Astrocyte (in vitro differentiated cells and primary cell): ENCODE measurements around the gene GPC5. TPM values are rescaled to one million over a fixed set of nuclear protein-coding genes. Genes with fewer than 3 reads are reported as not detected.

Experiments
- DNase-seq: peaks from one replicate; pipeline ENCODE4 v3.0.0-alpha.2; 2010; ENCODE audit warnings: low read depth
- FAIRE-seq: peaks from 2 replicates; lab custom pipeline; 2011; peaks lifted over from hg19 to GRCh38; lab: Jason Lieb, UNC
- H2AFZ ChIP-seq: 2 replicates; pipeline ENCODE4 v1.6.0; 2012; ENCODE audit warnings: low read depth, low read length, inconsistent platforms
- H3K27ac ChIP-seq: 2 replicates; pipeline ENCODE4 v1.5.1; 2011; ENCODE audit warnings: low read depth, low read length, inconsistent platforms
- H3K27me3 ChIP-seq: 2 replicates; pipeline ENCODE4 v1.6.0; 2011; ENCODE audit warnings: low read length, inconsistent platforms; ENCODE audit not compliant: insufficient read depth
- H3K36me3 ChIP-seq: 2 replicates; pipeline ENCODE4 v1.5.1; 2011; ENCODE audit warnings: low read length, inconsistent platforms; ENCODE audit not compliant: insufficient read depth
- H3K4me1 ChIP-seq: 2 replicates; pipeline ENCODE4 v1.5.1; 2011; ENCODE audit warnings: low read length, inconsistent platforms; ENCODE audit not compliant: insufficient read depth
- H3K4me2 ChIP-seq: 2 replicates; pipeline ENCODE4 v1.6.0; 2012; ENCODE audit warnings: low read length, inconsistent platforms
- H3K4me3 ChIP-seq: 2 replicates; pipeline ENCODE4 v1.5.1; 2011; ENCODE audit warnings: low read depth, mild to moderate bottlenecking, low read length, inconsistent platforms; ENCODE audit not compliant: insufficient read depth
- H3K79me2 ChIP-seq: 2 replicates; pipeline ENCODE4 v1.6.0; 2012; ENCODE audit warnings: mild to moderate bottlenecking, low read length, inconsistent platforms; ENCODE audit not compliant: insufficient read depth
- H3K9ac ChIP-seq: 2 replicates; pipeline ENCODE4 v1.6.0; 2012; ENCODE audit warnings: mild to moderate bottlenecking, low read length, inconsistent platforms
- H3K9me3 ChIP-seq: 2 replicates; pipeline ENCODE4 v1.5.1; 2012; ENCODE audit warnings: low read depth, mild to moderate bottlenecking, low read length, inconsistent platforms; ENCODE audit not compliant: insufficient read depth
- H4K20me1 ChIP-seq: 2 replicates; pipeline ENCODE4 v1.6.0; 2012; ENCODE audit warnings: low read length, inconsistent platforms; ENCODE audit not compliant: insufficient read depth
- H3K27ac Mint-ChIP-seq: one replicate; pipeline ENCODE4 v1.8.0; 2021; ENCODE audit warnings: mild to moderate bottlenecking, mixed read lengths; ENCODE audit not compliant: unreplicated experiment
- H3K27me3 Mint-ChIP-seq: one replicate; pipeline ENCODE4 v1.8.0; 2021; ENCODE audit warnings: low read depth, mixed read lengths; ENCODE audit not compliant: unreplicated experiment
- H3K36me3 Mint-ChIP-seq: one replicate; pipeline ENCODE4 v1.8.0; 2021; ENCODE audit warnings: low read depth, mixed read lengths; ENCODE audit not compliant: unreplicated experiment
- H3K4me1 Mint-ChIP-seq: one replicate; pipeline ENCODE4 v1.8.0; 2021; ENCODE audit warnings: low read depth, mixed read lengths; ENCODE audit not compliant: unreplicated experiment
- H3K4me3 Mint-ChIP-seq: one replicate; pipeline ENCODE4 v1.8.0; 2021; ENCODE audit warnings: mild to moderate bottlenecking, moderate library complexity, mixed read lengths; ENCODE audit not compliant: unreplicated experiment
- H3K9me3 Mint-ChIP-seq: one replicate; pipeline ENCODE4 v1.8.0; 2021; ENCODE audit warnings: mild to moderate bottlenecking, mixed read lengths; ENCODE audit not compliant: unreplicated experiment
- EZH2 ChIP-seq: IDR thresholded peaks from 2 replicates; pipeline ENCODE4 v1.6.1; 2012; ENCODE audit warnings: mild to moderate bottlenecking, low read length, inconsistent platforms; ENCODE audit not compliant: insufficient read depth
- total RNA-seq: library from RNA; stranded (reverse); gene quantifications from 2 replicates; pipeline ENCODE4 v1.2.1, GENCODE V29; 2021
- TF ChIP-seq, protein P1 (sequence below): IDR thresholded peaks from 2 replicates; pipeline ENCODE4 v1.5.1; 2011; ENCODE audit warnings: low read depth, mild to moderate bottlenecking, inconsistent platforms, low read length, moderate library complexity; ENCODE audit not compliant: insufficient read depth

GPC5 gene
- total RNA-seq, 1 donor from 2014 or later, result 1.1 TPM

DNA sequence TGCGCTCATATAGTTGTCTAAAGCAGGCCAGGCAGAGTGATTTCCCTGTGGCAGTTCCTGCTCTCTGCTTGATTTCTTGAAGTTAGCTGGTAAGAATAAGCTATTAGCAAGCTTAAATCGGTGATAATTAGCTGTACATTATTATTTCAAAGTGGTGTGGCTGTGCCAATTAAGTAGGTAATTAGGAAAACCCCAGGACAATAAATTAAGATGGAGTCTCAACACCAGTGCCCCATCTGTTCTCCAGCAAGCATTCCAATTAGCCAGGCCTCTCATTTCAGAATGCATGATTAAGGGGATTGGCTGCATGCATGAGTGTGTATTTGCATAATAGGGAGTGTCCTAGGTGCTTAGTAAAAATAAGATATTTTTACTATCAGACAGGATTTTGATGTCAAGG, 342.3 kb downstream of the GPC5 start:
- no peak overlapping the region for H3K27ac ChIP-seq
- H3K36me3 Mint-ChIP-seq, result no peaks in the 10 kb centered on the region
- no peak for TF ChIP-seq EZH2
- TF ChIP-seq, protein P1, sequence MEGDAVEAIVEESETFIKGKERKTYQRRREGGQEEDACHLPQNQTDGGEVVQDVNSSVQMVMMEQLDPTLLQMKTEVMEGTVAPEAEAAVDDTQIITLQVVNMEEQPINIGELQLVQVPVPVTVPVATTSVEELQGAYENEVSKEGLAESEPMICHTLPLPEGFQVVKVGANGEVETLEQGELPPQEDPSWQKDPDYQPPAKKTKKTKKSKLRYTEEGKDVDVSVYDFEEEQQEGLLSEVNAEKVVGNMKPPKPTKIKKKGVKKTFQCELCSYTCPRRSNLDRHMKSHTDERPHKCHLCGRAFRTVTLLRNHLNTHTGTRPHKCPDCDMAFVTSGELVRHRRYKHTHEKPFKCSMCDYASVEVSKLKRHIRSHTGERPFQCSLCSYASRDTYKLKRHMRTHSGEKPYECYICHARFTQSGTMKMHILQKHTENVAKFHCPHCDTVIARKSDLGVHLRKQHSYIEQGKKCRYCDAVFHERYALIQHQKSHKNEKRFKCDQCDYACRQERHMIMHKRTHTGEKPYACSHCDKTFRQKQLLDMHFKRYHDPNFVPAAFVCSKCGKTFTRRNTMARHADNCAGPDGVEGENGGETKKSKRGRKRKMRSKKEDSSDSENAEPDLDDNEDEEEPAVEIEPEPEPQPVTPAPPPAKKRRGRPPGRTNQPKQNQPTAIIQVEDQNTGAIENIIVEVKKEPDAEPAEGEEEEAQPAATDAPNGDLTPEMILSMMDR, result no peak
- no peaks in the 10 kb centered on the region for H3K36me3 ChIP-seq
- H3K27me3 Mint-ChIP-seq, result no peaks in the 10 kb centered on the region
- H3K4me3 Mint-ChIP-seq, result no peak overlapping the region
- H3K9me3 ChIP-seq, result no peaks in the 10 kb centered on the region
- no peaks in the 10 kb centered on the region for H3K27me3 ChIP-seq
- FAIRE-seq (no peak), DNase-seq (no peak)
- no peaks in the 10 kb centered on the region for H3K79me2 ChIP-seq
- H3K27ac Mint-ChIP-seq, result no peak overlapping the region
- no peak overlapping the region for H3K9ac ChIP-seq
- H4K20me1 ChIP-seq, result no peaks in the 10 kb centered on the region
- no peak overlapping the region for H3K4me2 ChIP-seq
- H3K4me3 ChIP-seq, result no peak overlapping the region
- peaks cover 3% of the 10 kb centered on the region for H3K9me3 Mint-ChIP-seq
- H2AFZ ChIP-seq, result no peak overlapping the region
- H3K4me1 ChIP-seq, result no peaks in the 10 kb centered on the region
- H3K4me1 Mint-ChIP-seq, result no peaks in the 10 kb centered on the region

DNA sequence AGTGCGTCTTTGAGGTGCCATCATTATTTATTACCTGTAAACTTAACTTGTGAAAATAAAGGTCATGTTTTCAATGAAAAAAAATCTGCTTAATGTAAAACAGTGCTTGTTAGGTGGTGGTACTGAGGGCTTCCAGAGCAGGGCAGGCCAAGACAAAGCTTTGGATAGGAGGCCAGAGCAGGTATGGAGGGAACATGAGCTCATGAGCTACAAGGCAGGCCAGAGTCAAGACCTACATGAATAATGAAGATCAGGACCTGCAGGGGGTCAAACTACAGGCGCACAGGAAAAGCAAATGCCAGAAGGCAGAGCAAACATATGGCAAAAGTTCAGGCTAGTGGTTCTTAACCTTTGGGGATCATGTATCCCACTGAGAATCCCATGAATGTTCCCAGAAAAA, 343.5 kb downstream of the GPC5 start:
- Mint-ChIP-seq H3K4me1 (no peaks in the 10 kb centered on the region), H3K27ac (no peak overlapping the region), H3K4me3 (no peak overlapping the region), H3K27me3 (no peaks in the 10 kb centered on the region), H3K9me3 (peaks cover 3% of the 10 kb centered on the region), H3K36me3 (no peaks in the 10 kb centered on the region)
- Histone ChIP-seq H2AFZ (no peak overlapping the region), H3K4me2 (no peak overlapping the region), H3K36me3 (no peaks in the 10 kb centered on the region), H3K4me1 (no peaks in the 10 kb centered on the region), H3K9me3 (no peaks in the 10 kb centered on the region), H4K20me1 (no peaks in the 10 kb centered on the region), H3K79me2 (no peaks in the 10 kb centered on the region), H3K27me3 (no peaks in the 10 kb centered on the region), H3K27ac (no peak overlapping the region), H3K4me3 (no peak overlapping the region), H3K9ac (no peak overlapping the region)
- DNase-seq (no peak), FAIRE-seq (no peak)
- TF ChIP-seq EZH2, result no peak
- TF ChIP-seq, protein P1, result no peak

DNA sequence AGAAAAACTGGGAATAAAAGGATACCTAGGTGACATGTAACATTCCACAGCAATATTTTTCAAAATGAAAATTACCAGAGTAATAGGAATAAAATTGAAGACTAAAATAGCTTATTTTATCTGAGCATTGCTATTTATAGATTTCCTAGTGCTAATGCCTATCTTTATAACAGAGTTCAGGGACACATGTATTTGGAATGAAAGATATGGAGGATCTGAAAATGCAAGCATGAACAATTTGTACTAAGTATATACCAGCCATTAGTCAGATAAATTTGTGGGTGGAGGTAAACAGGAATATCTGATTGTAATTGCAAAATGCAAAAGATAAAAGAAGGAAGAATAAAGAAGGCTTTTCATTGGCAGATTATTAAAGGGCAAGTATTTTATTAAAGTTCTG, 345.9 kb downstream of the GPC5 start:
- Histone ChIP-seq H4K20me1 (no peaks in the 10 kb centered on the region), H3K4me3 (no peak overlapping the region), H3K36me3 (no peaks in the 10 kb centered on the region)

More for the DNA sequence above, 345.9 kb downstream of the GPC5 start:
- Histone ChIP-seq H3K27me3 (no peaks in the 10 kb centered on the region), H3K9ac (no peak overlapping the region), H2AFZ (no peak overlapping the region), H3K4me2 (no peak overlapping the region), H3K79me2 (no peaks in the 10 kb centered on the region), H3K27ac (no peak overlapping the region), H3K9me3 (no peaks in the 10 kb centered on the region), H3K4me1 (no peaks in the 10 kb centered on the region)
- H3K27me3 Mint-ChIP-seq, result no peaks in the 10 kb centered on the region
- no peaks in the 10 kb centered on the region for H3K4me1 Mint-ChIP-seq
- H3K27ac Mint-ChIP-seq, result no peak overlapping the region
- DNase-seq (no peak), FAIRE-seq (no peak)
- no peak for TF ChIP-seq EZH2
- TF ChIP-seq, protein P1, result no peak
- H3K36me3 Mint-ChIP-seq, result no peaks in the 10 kb centered on the region
- peaks cover 4% of the 10 kb centered on the region for H3K9me3 Mint-ChIP-seq
- no peak overlapping the region for H3K4me3 Mint-ChIP-seq
